NCI-H69 (cell line): Measurements from ENCODE around the gene CTAGE4.
"Not testable (repeated sequence)": the region's sequence is repeated elsewhere in the genome, so short reads cannot be mapped to it uniquely, and the experiment has no call there.

Source experiments
- DNase-seq: peaks from one replicate; lab custom pipeline; 2025; lab: John Stamatoyannopoulos, UW

CTAGE4 gene

GRCh38 chr7:144183166-144183565, at the start of gene CTAGE4:
Gene CTAGE4 (plus strand): TSS chr7:144183466. CDS start chr7:144183504, 38 bp downstream.
- DNase-seq: not testable (repeated sequence)

GRCh38 chr7:144134116-144134515, 49.1 kb upstream of the CTAGE4 start:
- DNase-seq: no peak

GRCh38 chr7:144137501-144137900, 45.8 kb upstream of the CTAGE4 start:
- no peak for DNase-seq

- DNase-seq: no peak
Observed at GRCh38 chr7:144142187-144142586, 41.1 kb upstream of the CTAGE4 start.

- DNase-seq: no peak
Observed at GRCh38 chr7:144144426-144144825, 38.8 kb upstream of the CTAGE4 start.

GRCh38 chr7:144148224-144148827, 34.9 kb upstream of the CTAGE4 start:
- no peak for DNase-seq

- no peak for DNase-seq
Observed at GRCh38 chr7:144158861-144159260, 24.4 kb upstream of the CTAGE4 start.

GRCh38 chr7:144164784-144165183, 18.5 kb upstream of the CTAGE4 start:
- no peak for DNase-seq

GRCh38 chr7:144171594-144172350, 11.5 kb upstream of the CTAGE4 start:
- DNase-seq: not testable (repeated sequence)

- DNase-seq: no peak
Observed at GRCh38 chr7:144174613-144175012, 8.7 kb upstream of the CTAGE4 start.

GRCh38 chr7:144178380-144179164, 4.7 kb upstream of the CTAGE4 start:
- DNase-seq: peak; percentile 38

GRCh38 chr7:144179165-144179479, 4.1 kb upstream of the CTAGE4 start:
- DNase-seq: not testable (repeated sequence)

GRCh38 chr7:144187848-144188247, 4.6 kb downstream of the CTAGE4 start:
- DNase-seq: not testable (repeated sequence)

- not testable (repeated sequence) for DNase-seq
Observed at GRCh38 chr7:144188578-144189171, 5.4 kb downstream of the CTAGE4 start.

- DNase-seq: not testable (repeated sequence)
Observed at GRCh38 chr7:144193782-144194181, 10.5 kb downstream of the CTAGE4 start.

GRCh38 chr7:144194453-144194852, 11.2 kb downstream of the CTAGE4 start:
- DNase-seq: not testable (repeated sequence)

GRCh38 chr7:144195212-144195872, 12.1 kb downstream of the CTAGE4 start, which contains the start of gene ARHGEF35:
Gene ARHGEF35 (minus strand): TSS chr7:144195833. CDS start chr7:144188383, 7,450 bp downstream.
- not testable (repeated sequence) for DNase-seq

GRCh38 chr7:144198934-144199333, 15.7 kb downstream of the CTAGE4 start:
- DNase-seq: not testable (repeated sequence)

- not testable (repeated sequence) for DNase-seq
Observed at GRCh38 chr7:144201978-144202377, 18.7 kb downstream of the CTAGE4 start.

GRCh38 chr7:144203086-144203485, 19.8 kb downstream of the CTAGE4 start:
- DNase-seq: not testable (repeated sequence)

- not testable (repeated sequence) for DNase-seq
Observed at GRCh38 chr7:144205306-144205705, 22.0 kb downstream of the CTAGE4 start.

- not testable (repeated sequence) for DNase-seq
Observed at GRCh38 chr7:144217200-144217599, 33.9 kb downstream of the CTAGE4 start.
